H1 (cell line): ENCODE measurements around the gene OGDH. TPM values are rescaled to one million over a fixed set of nuclear protein-coding genes. Genes with fewer than 3 reads are reported as not detected.
A peak's percentile ranks its signal among the peaks of the same experiment; 100 is the strongest.

ENCODE experiments used
- CTCF ChIA-PET: fragments of 300-600 bp; sonication (Branson Sonifier 250); formaldehyde crosslinking; loops from one replicate; lab custom pipeline; 2021; ENCODE audit not compliant: partially characterized antibody; lab: Charles Lee
- POLR2A ChIA-PET: fragments of 300-600 bp; sonication (Branson Sonifier 250); formaldehyde crosslinking; loops from one replicate; lab custom pipeline; 2021; ENCODE audit warnings: inconsistent platforms; ENCODE audit not compliant: partially characterized antibody; lab: Charles Lee
- DNase-seq, 2 experiments: peaks; one replicate each; pipeline versions ENCODE4 v3.0.0 to v3.0.0-alpha.2; 2010 to 2022; ENCODE audit warnings: low spot score in 2 of 2, low read depth in 1 of 2, mixed read lengths in 1 of 2
- FAIRE-seq: peaks from 2 replicates; lab custom pipeline; 2011; peaks lifted over from hg19 to GRCh38; lab: Jason Lieb, UNC
- H2AFZ ChIP-seq: 2 replicates; pipeline ENCODE4 v1.8.1; 2012; ENCODE audit warnings: low read length, inconsistent platforms
- H2AK5ac ChIP-seq: 2 replicates; pipeline ENCODE4 v1.6.1; 2013; ENCODE audit warnings: low read depth, low read length
- H2BK120ac ChIP-seq: replicated peaks from 2 replicates; pipeline ENCODE3; 2013; ENCODE audit warnings: low read depth, low read length, inconsistent platforms
- H2BK12ac ChIP-seq: 2 replicates; pipeline ENCODE4 v1.6.1; 2013; ENCODE audit warnings: low read depth, low read length
- H2BK15ac ChIP-seq: 2 replicates; pipeline ENCODE4 v1.6.1; 2013; ENCODE audit warnings: low read length
- H2BK20ac ChIP-seq: 2 replicates; pipeline ENCODE4 v1.6.1; 2013; ENCODE audit warnings: low read length
- H2BK5ac ChIP-seq: 2 replicates; pipeline ENCODE4 v1.6.1; 2013; ENCODE audit warnings: low read depth, low read length
- H3K14ac ChIP-seq: 2 replicates; pipeline ENCODE4 v1.6.1; 2013; ENCODE audit warnings: inconsistent platforms; ENCODE audit not compliant: insufficient read length
- H3K18ac ChIP-seq: 2 replicates; pipeline ENCODE4 v1.6.1; 2013; ENCODE audit warnings: low read length; ENCODE audit errors: extremely low read depth
- H3K23ac ChIP-seq: 2 replicates; pipeline ENCODE4 v1.6.1; 2013; ENCODE audit warnings: inconsistent platforms; ENCODE audit not compliant: insufficient read length
- H3K23me2 ChIP-seq: 2 replicates; pipeline ENCODE4 v1.6.1; 2013; ENCODE audit warnings: low read depth, low read length
- H3K27ac ChIP-seq: 2 replicates; pipeline ENCODE4 v1.6.1; 2011; ENCODE audit warnings: low read depth, low read length, inconsistent platforms
- H3K27me3 ChIP-seq, 4 experiments: replicated peaks in 1 of 4; 1 replicate in 1 of 4; 2 replicates in 3 of 4; pipeline versions ENCODE4 v1.6.1 to v1.8.1; 2011 to 2013; ENCODE audit warnings: low read length in 3 of 4, mild to moderate bottlenecking in 3 of 4, inconsistent platforms in 2 of 4, mixed read lengths in 2 of 4, moderate library complexity in 1 of 4; ENCODE audit not compliant: control insufficient read depth in 3 of 4, insufficient read depth in 3 of 4; ENCODE audit errors: extremely low read depth in 1 of 4
- H3K36me3 ChIP-seq, 4 experiments: 2 replicates each; pipeline versions ENCODE4 v1.6.1 to v1.8.1; 2011 to 2013; ENCODE audit warnings: mild to moderate bottlenecking in 4 of 4, low read length in 3 of 4, moderate library complexity in 2 of 4, control low read depth in 1 of 4, inconsistent platforms in 1 of 4; ENCODE audit not compliant: insufficient read depth in 4 of 4, control insufficient read depth in 2 of 4
- H3K4ac ChIP-seq: replicated peaks from 2 replicates; pipeline ENCODE3; 2013; ENCODE audit warnings: low read length, low read depth, mixed read lengths, inconsistent platforms; ENCODE audit not compliant: insufficient read length
- H3K4me1 ChIP-seq, 4 experiments: replicated peaks in 1 of 4; 1 replicate in 1 of 4; 2 replicates in 3 of 4; pipeline versions ENCODE4 v1.6.1 to v1.8.1; 2011 to 2013; ENCODE audit warnings: low read length in 3 of 4, inconsistent platforms in 2 of 4, mixed read lengths in 1 of 4; ENCODE audit not compliant: insufficient read depth in 4 of 4, control insufficient read depth in 3 of 4
- H3K4me2 ChIP-seq, 2 experiments: 2 replicates each; pipeline versions ENCODE4 v1.6.1 to v1.8.1; 2011 to 2013; ENCODE audit warnings: low read depth in 2 of 2, low read length in 2 of 2, control low read depth in 1 of 2, inconsistent platforms in 1 of 2, mild to moderate bottlenecking in 1 of 2; ENCODE audit not compliant: insufficient read depth in 1 of 2
- H3K4me3 ChIP-seq, 4 experiments: fragments of 200-600, 300-600 bp in 1 of 4; sonication (generic), shearing (Covaris generic), sonication (Bioruptor Twin) in 1 of 4; 2 replicates each; pipeline versions ENCODE4 v1.5.1 to v1.8.1; 2011 to 2016; ENCODE audit warnings: low read length in 4 of 4, low read depth in 3 of 4, control low read depth in 2 of 4, inconsistent platforms in 2 of 4, mild to moderate bottlenecking in 2 of 4, mixed read lengths in 1 of 4, moderate library complexity in 1 of 4; ENCODE audit not compliant: insufficient read depth in 2 of 4; ENCODE audit errors: extremely low read depth in 1 of 4
- H3K56ac ChIP-seq: replicated peaks from 2 replicates; pipeline ENCODE3; 2013; ENCODE audit warnings: low read depth, mild to moderate bottlenecking, mixed read lengths, low read length, inconsistent platforms; ENCODE audit not compliant: insufficient read length
- H3K79me1 ChIP-seq: 2 replicates; pipeline ENCODE4 v1.6.1; 2013; ENCODE audit warnings: low read depth, low read length, control low read depth
- H3K79me2 ChIP-seq, 2 experiments: 2 replicates each; pipeline versions ENCODE4 v1.6.1 to v1.8.1; 2012 to 2013; ENCODE audit warnings: low read length in 2 of 2, mild to moderate bottlenecking in 2 of 2, inconsistent platforms in 1 of 2; ENCODE audit not compliant: insufficient read depth in 2 of 2, control insufficient read depth in 1 of 2
- H3K9ac ChIP-seq, 4 experiments: replicated peaks in 1 of 4; 1 replicate in 1 of 4; 2 replicates in 3 of 4; pipeline versions ENCODE4 v1.6.1 to v1.8.1; 2011 to 2013; ENCODE audit warnings: low read depth in 3 of 4, low read length in 3 of 4, control low read depth in 2 of 4, mild to moderate bottlenecking in 2 of 4, moderate library complexity in 2 of 4, inconsistent platforms in 1 of 4; ENCODE audit errors: extremely low read depth in 1 of 4
- H3K9me3 ChIP-seq, 2 experiments: 2 replicates each; pipeline versions ENCODE4 v1.6.1 to v1.8.1; 2012 to 2013; ENCODE audit warnings: mild to moderate bottlenecking in 2 of 2, moderate library complexity in 2 of 2, control low read depth in 1 of 2, inconsistent platforms in 1 of 2, low read depth in 1 of 2, low read length in 1 of 2, mixed read lengths in 1 of 2; ENCODE audit not compliant: insufficient read depth in 2 of 2
- H4K20me1 ChIP-seq, 2 experiments: replicated peaks in 1 of 2; 2 replicates each; pipeline versions ENCODE3 to v1.8.1; 2011 to 2013; ENCODE audit warnings: inconsistent platforms in 2 of 2, low read length in 2 of 2, mild to moderate bottlenecking in 1 of 2; ENCODE audit not compliant: insufficient read depth in 2 of 2, control insufficient read depth in 1 of 2
- H4K5ac ChIP-seq: 2 replicates; pipeline ENCODE4 v1.6.1; 2013; ENCODE audit warnings: low read length, low read depth, mixed read lengths, inconsistent platforms; ENCODE audit not compliant: insufficient read length
- H4K8ac ChIP-seq: 2 replicates; pipeline ENCODE4 v1.8.0; 2013; ENCODE audit warnings: mild to moderate bottlenecking, moderate library complexity, low read length, inconsistent platforms; ENCODE audit not compliant: insufficient read depth; ENCODE audit errors: extremely low read depth
- H4K91ac ChIP-seq: replicated peaks from 2 replicates; pipeline ENCODE3; 2013; ENCODE audit warnings: low read length, mixed read lengths, inconsistent platforms; ENCODE audit not compliant: insufficient read length
- ASH2L ChIP-seq: fragments of 200-600, 300-600 bp; sonication (generic); IDR thresholded peaks from one replicate; pipeline ENCODE4 v1.7.1; 2017; ENCODE audit warnings: low read length
- CEBPB ChIP-seq: IDR thresholded peaks from 2 replicates; pipeline ENCODE4 v1.6.1; 2012; ENCODE audit warnings: low read depth, low read length
- CTCF ChIP-seq, 3 experiments: IDR thresholded peaks; 1 replicate in 2 of 3; 2 replicates in 1 of 3; pipeline versions ENCODE4 v1.5.1 to v1.6.1; 2011; ENCODE audit warnings: low read length in 3 of 3, mild to moderate bottlenecking in 3 of 3, inconsistent platforms in 2 of 3, low read depth in 1 of 3, moderate library complexity in 1 of 3; ENCODE audit not compliant: insufficient read depth in 1 of 3; ENCODE audit errors: control extremely low read depth in 1 of 3
- TEAD4 ChIP-seq: IDR thresholded peaks from 2 replicates; pipeline ENCODE4 v1.6.1; 2012; ENCODE audit warnings: low read depth, low read length, inconsistent platforms, mixed read lengths
- WGBS, 2 experiments: shearing (Covaris generic) in 1 of 2; methylation state at CpG; one replicate each; pipeline versions ENCODE4 v1.1.6 to v1.1.7; 2013 to 2015; ENCODE audit warnings: low lambda C conversion rate in 2 of 2, mixed read lengths in 2 of 2, inconsistent platforms in 1 of 2, low coverage in 1 of 2, missing lambda C conversion rate in 1 of 2; ENCODE audit not compliant: insufficient replicate concordance in 2 of 2, insufficient coverage in 1 of 2, insufficient read length in 1 of 2; ENCODE audit errors: extremely low coverage in 1 of 2, missing lambda C conversion rate in 1 of 2; 5-methylcytosine and 5-hydroxymethylcytosine counted together
- polyA plus RNA-seq, 7 experiments: library from polyadenylated mRNA; depleted of rRNA in 3 of 7; stranded (reverse) in 5 of 7; unstranded in 2 of 7; fragments of >200 nt in 5 of 7; fragments of 200-250 nt in 2 of 7; gene quantifications; 1 replicate in 5 of 7; 2 replicates in 1 of 7; 4 replicates in 1 of 7; pipeline versions ENCODE4 v1.2.1 to v1.2.3, GENCODE V29; 2011 to 2013; ENCODE audit warnings: missing spikeins in 2 of 7, mixed read lengths in 2 of 7
- total RNA-seq: library from RNA; stranded (reverse); fragmentation: NEBNext Ultra II Directional; extraction: Animal tissue kit (Norgen Biotek cat#: 25700); gene quantifications from 2 replicates; pipeline ENCODE4 v1.2.1, GENCODE V29; 2021

The OGDH gene
- total and polyA plus RNA-seq, 2 of the 8 experiments (the other 6 are each of a cell fraction or from before 2014, with no cell fraction given), result 71.6 to 91.6 TPM

GRCh38 chr7:44639671-44640321 lies 33.4 kb downstream of the OGDH start:
- ChIA-PET CTCF (interaction anchor here (0.8 kb wide), 1 partner anchor 11 kb away, joined by 4 read pairs; no protein-coding TSS in a partner anchor), POLR2A (interaction anchor here (0.6 to 2.5 kb wide), 10 partner anchors 8 to 157 kb away, joined by 3 to 9 read pairs (median 3); partner anchors contain the start of genes OGDH and PPIA)
- Histone ChIP-seq H3K4me3 (peak overlapping the region in 1 of 4 experiments; percentile 19; a peak in 2 of 8 replicates), H2AK5ac (no peak overlapping the region), H3K79me2 (peaks cover 0 to 2% of the 10 kb centered on the region in 2 experiments; a peak in 1 of 4 replicates), H4K20me1 (peaks cover 0 to 5% of the 10 kb centered on the region in 2 experiments), H3K36me3 (no peaks in the 10 kb centered on the region), H3K27ac (peak overlapping the region; percentile 60; the same call in 1 of the 2 replicates), H3K9ac (peak overlapping the region in 1 of 4 experiments; percentile 39; a peak in 3 of 7 replicates), H2AFZ (no peak overlapping the region), H3K4ac (no peak overlapping the region), H3K14ac (no peak overlapping the region), H4K5ac (no peak overlapping the region), H3K4me1 (peaks cover 16 to 19% (median 18%) of the 10 kb centered on the region in 4 experiments), H2BK5ac (peak overlapping the region; percentile 54; the same call in 1 of the 2 replicates), H3K18ac (peak overlapping the region; percentile 51; the same call in 1 of the 2 replicates), H2BK120ac (no peak overlapping the region), H2BK15ac (peak overlapping the region; percentile 55; the same call in 1 of the 2 replicates), H3K4me2 (peak overlapping the region; percentile 17 to 47; a peak in 3 of 4 replicates), H3K23me2 (no peaks in the 10 kb centered on the region; the same call in 1 of the 2 replicates), H2BK12ac (peak overlapping the region; percentile 18; the same call in 1 of the 2 replicates), H4K91ac (no peak overlapping the region), H2BK20ac (0 out of 2 replicates have a peak overlapping the region, but pooled peaks have one; percentile 88), H3K56ac (no peak overlapping the region), H3K27me3 (no peaks in the 10 kb centered on the region), H3K23ac (no peak overlapping the region), H3K9me3 (no peaks in the 10 kb centered on the region), H3K79me1 (peaks cover 8% of the 10 kb centered on the region), H4K8ac (no peak overlapping the region)
- FAIRE-seq, result no peak
- no peak for DNase-seq
- no peak for TF ChIP-seq CEBPB
- peak; percentile 28 for TF ChIP-seq ASH2L
- TF ChIP-seq CTCF (IDR thresholded peaks at IDR 0.05; ENCODE audit: control extremely low read depth in 1 of 3, insufficient read depth in 1 of 3, low read depth in 1 of 3, low read length in 3 of 3), result no peak
- TF ChIP-seq TEAD4, result peak; percentile 64
- 76% methylated on average over 8 of the region's 8 CpGs; no CpG with 5 or more reads in 1 of the 2 experiments for WGBS, 2 experiments
